Right atrium auricular region (tissue), 2 donors: ENCODE measurements around the gene GGN. TPM values are rescaled to one million over a fixed set of nuclear protein-coding genes. Genes with fewer than 3 reads are reported as not detected.
A peak's percentile ranks its signal among the peaks of the same experiment; 100 is the strongest.

Experiments used
- DNase-seq: peaks from one replicate; pipeline ENCODE4 v3.0.0-alpha.2; 2019; ENCODE audit warnings: low spot score
- H3K27ac ChIP-seq, 2 donors: fragments of 200-600 bp; sonication (generic); 1 replicate in 1 of 2; 2 replicates in 1 of 2; pipeline ENCODE4 v1.5.1; 2016 to 2019
- H3K27me3 ChIP-seq, 2 donors: fragments of 200-600 bp; sonication (generic); one replicate each; pipeline versions ENCODE4 v1.5.1 to v1.6.0; 2017 to 2019
- H3K36me3 ChIP-seq: fragments of 200-600 bp; sonication (generic); one replicate; pipeline ENCODE4 v1.5.1; 2016
- H3K4me1 ChIP-seq, 2 donors: fragments of 200-600 bp; sonication (generic); one replicate each; pipeline versions ENCODE4 v1.5.1 to v1.6.0; 2017 to 2019
- H3K4me3 ChIP-seq, 2 donors: fragments of 200-600 bp; sonication (generic); 1 replicate in 1 of 2; 2 replicates in 1 of 2; pipeline ENCODE4 v1.5.1; 2017 to 2019; ENCODE audit warnings: mild to moderate bottlenecking in 1 of 2, moderate library complexity in 1 of 2
- H3K9me3 ChIP-seq, 2 donors: fragments of 200-600 bp; sonication (generic); one replicate each; pipeline ENCODE4 v1.5.1; 2019
- CTCF ChIP-seq, 2 donors: fragments of 200-600 bp; sonication (generic); IDR thresholded peaks; one replicate each; pipeline ENCODE4 v1.5.1; 2019; ENCODE audit warnings: antibody characterized with exemption in 2 of 2
- total RNA-seq, 2 donors: library from RNA; depleted of rRNA; stranded (reverse); fragments of >200 nt; gene quantifications; one replicate each; pipeline ENCODE4 v1.1.0, GENCODE V29; 2016

GGN gene
- total RNA-seq, 2 donors from 2014 or later = 0.37 to 1.3 TPM

DNA sequence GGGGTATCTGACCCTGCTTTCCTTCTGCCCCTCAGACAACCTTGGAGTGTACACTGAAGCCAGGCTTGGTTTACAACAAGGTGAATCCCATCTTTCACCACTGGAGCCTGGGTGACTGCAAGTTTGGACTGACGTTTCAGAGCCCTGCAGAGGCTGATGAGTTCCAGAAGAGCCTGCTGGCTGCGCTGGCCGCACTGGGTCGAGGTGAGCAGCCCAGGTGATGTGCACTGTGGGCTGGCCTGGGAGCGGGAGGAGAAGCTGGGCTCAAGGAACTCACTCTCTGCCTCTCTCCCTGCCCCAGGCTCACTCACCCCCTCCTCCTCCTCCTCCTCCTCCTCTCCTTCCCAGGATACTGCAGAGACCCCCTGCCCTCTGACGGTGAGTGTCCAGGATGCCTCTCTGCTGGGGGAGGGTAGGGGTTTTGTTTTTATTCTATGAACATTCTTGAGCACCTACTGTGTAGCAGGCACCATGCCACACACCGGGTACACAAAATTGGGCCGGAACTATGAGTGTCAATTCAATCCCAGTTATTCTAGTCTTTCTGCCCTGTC lies 4.2 kb upstream of the GGN start:
- no peak overlapping the region for H3K27ac ChIP-seq
- H3K4me1 ChIP-seq = peaks cover 0 to 48% of the 10 kb centered on the region in 2 donors
- peaks cover 0 to 9% of the 10 kb centered on the region in 2 donors for H3K27me3 ChIP-seq
- no peaks in the 10 kb centered on the region for H3K9me3 ChIP-seq
- no peaks in the 10 kb centered on the region for H3K36me3 ChIP-seq
- DNase-seq = no peak
- TF ChIP-seq CTCF (IDR thresholded peaks at IDR 0.05) = no peak
- no peak overlapping the region for H3K4me3 ChIP-seq

DNA sequence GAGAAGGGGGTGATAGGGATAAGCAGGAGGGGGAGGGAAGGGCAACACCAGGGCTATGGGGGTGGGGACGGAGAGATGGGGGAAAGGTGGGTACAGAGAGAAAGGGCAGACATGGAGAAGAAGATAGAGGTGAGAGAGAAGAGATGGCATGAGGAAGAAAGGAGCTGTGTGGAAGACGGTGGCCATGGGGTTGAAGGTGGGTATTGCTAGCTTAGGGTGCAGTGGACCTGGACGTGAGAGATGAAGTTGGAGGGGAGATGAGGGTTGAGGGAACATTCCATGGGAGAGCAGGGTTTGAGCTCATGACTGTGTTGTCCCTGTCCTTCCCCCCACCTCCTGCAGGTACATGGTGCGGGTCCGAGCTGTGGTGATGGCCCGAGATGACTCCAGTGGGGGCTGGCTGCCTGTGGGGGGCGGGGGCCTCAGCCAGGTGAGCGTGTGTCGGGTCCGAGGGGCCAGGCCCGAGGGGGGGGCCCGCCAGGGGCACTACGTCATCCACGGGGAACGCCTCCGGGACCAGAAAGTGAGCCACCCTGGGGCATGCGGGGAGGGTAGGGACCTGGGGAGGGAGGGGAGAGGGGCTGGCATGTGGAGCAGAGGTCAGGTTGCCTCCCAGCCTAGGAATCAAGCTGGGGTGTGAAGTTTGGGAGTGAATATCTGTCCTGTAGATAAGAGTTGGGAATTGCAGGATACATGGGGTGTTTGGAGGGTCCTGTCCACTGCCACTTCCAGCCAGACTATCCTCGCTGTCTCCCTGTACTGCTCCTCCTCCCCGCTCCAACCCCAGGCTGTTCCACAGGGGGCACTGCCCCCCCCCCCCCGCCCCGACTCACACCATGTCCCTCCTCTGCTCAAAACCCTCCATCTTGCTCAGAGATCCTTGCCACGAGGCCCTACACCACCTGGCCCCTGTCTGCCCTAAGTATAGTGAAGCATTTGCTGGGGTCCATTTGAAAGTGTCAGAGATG lies 2.4 kb upstream of the GGN start:
- no peak for TF ChIP-seq CTCF (IDR thresholded peaks at IDR 0.05)
- no peak for DNase-seq
- Histone ChIP-seq H3K4me1 (peaks cover 0 to 53% of the 10 kb centered on the region in 2 donors), H3K4me3 (no peak overlapping the region), H3K27me3 (peaks cover 0 to under 1% of the 10 kb centered on the region in 2 donors), H3K9me3 (no peaks in the 10 kb centered on the region), H3K27ac (no peak overlapping the region), H3K36me3 (peaks cover 8% of the 10 kb centered on the region)

DNA sequence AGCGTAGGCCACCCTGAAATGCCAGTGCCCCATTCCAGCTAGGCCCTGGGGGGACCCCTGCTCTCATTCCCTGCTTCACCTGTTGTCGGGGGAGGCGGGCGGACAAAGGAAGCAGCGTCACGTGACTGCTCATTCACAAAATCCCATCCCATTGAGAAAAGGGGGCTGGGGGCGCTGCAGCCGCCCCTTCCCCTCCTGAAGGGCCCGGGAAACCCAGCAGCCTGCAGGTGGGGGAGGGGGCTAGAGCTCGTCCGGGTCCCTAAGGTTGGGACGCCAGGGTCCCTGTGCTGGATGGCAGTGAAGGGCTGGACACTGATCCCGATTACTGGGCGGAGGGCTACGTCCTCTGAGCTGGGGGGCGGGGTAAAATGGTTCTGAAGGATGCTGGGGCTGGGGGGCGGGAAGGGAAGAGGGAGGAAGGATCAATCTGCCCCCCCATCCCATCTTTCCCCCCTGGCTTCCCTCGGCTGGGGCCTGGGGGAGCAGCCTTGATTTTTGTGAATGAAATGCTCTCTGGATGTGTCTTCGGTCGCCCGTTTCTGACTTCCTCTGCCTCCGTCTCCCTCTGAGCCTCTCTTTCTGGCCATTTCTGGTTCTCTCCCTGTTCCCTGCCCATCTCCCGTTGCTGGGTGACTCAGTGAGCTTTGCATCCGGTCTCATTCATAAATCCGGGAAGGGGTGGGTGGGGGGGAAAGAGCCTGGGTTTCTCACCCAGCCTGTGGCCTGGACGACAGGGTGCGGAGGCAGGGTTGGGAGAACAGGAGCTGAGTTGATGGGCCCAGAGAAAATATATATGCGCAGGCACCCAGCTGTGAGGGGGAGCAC lies 1.5 kb upstream of the GGN start:
- DNase-seq = no peak
- Histone ChIP-seq H3K4me3 (peak overlapping the region; percentile 47 to 57), H3K4me1 (peaks cover 0 to 46% of the 10 kb centered on the region in 2 donors), H3K27ac (peak overlapping the region; percentile 52 to 61), H3K36me3 (peaks cover 13% of the 10 kb centered on the region), H3K9me3 (no peaks in the 10 kb centered on the region), H3K27me3 (no peaks in the 10 kb centered on the region)
- no peak for TF ChIP-seq CTCF (IDR thresholded peaks at IDR 0.05)

DNA sequence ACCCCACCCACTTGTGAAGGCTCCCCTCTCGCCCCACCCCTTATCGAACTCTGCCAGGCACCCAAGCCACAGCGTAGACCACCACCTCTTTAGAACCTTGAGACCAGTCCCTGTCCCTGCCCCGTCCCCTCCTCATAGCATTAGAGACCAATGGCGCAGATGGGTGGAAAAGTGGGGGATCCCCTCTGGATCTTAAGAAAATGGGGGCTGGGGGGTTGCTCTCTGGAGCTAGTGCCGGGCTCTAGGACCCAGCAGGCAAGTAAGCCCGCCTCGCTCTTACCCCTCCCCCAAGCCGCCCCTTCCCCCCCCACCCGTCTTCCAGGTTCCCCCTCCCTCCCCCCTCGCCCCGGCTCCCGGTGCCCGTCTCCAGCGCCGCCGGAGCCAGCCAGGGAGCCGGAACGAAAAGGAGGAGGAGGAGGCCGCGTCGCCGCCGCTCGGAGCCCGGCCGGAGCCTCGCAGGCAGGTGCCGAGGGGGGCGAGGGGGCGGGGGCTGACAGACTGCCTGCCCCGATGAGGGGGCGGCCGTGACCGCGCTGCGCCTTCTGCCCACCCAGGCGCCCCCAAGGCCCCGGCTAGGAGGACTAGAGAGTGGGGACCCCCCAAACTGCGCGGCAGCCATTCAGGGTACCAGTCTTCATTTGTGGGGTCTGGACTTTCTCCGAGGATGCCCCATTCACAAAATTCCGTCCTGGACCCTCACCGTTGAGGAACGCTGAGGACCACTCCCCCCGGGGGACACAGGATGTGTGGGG lies 691 bp upstream of the GGN start, which contains the start of gene SPRED3:
TSS of gene SPRED3 (plus strand) at position 349 of the 752 bp plus-strand sequence. CDS start 1,606 bp downstream, outside the sequence.
- Histone ChIP-seq H3K4me1 (peaks cover 0 to 46% of the 10 kb centered on the region in 2 donors), H3K27me3 (no peaks in the 10 kb centered on the region)
- DNase-seq = no peak

More for the DNA sequence above, 691 bp upstream of the GGN start, which contains the start of gene SPRED3:
- H3K4me3 ChIP-seq = peak within 1 kb of the TSS; percentile 47 to 57
- no peak for TF ChIP-seq CTCF (IDR thresholded peaks at IDR 0.05)
- peak within 1 kb of the TSS; percentile 54 to 61 for H3K27ac ChIP-seq
- H3K36me3 ChIP-seq = peaks cover 21% of the 10 kb centered on the region
- H3K9me3 ChIP-seq = no peaks in the 10 kb centered on the region
